Panc1 (cell line): ENCODE data around the gene USP5. TPM values are rescaled to one million over a fixed set of nuclear protein-coding genes. Genes with fewer than 3 reads are reported as not detected.

Experiments used
- ATAC-seq: fragments of 200-7000 bp; cut with Tn5 transposase; 2 replicates; pipeline ENCODE4 v1.9.1; 2020; ENCODE audit warnings: mild to moderate bottlenecking, moderate library complexity
- BruUV-seq: library from RNA; stranded (reverse); fragments of 400-500 nt; replicated peaks from 2 replicates; lab custom pipeline; 2021; lab: Mats Ljungman, UMichigan
- CTCF ChIA-PET: fragments of 300-600 bp; sonication (Branson Sonifier 250); formaldehyde crosslinking; loops from one replicate; lab custom pipeline; 2022; ENCODE audit warnings: antibody characterized with exemption; lab: Charles Lee
- POLR2A ChIA-PET: fragments of 300-600 bp; sonication (Branson Sonifier 250); formaldehyde crosslinking; loops from one replicate; lab custom pipeline; 2022; ENCODE audit warnings: antibody characterized with exemption; lab: Charles Lee
- DNase-seq: peaks from one replicate; pipeline ENCODE4 v3.0.0-alpha.2; 2010; ENCODE audit warnings: low read depth, low spot score
- H3K27ac ChIP-seq: 2 replicates; pipeline ENCODE4 v1.5.1; 2011; ENCODE audit warnings: mild to moderate bottlenecking, low read length, inconsistent platforms
- H3K27me3 ChIP-seq: fragments of 200-500 bp; sonication (Bioruptor generic); 2 replicates; pipeline ENCODE4 v1.6.0; 2014; ENCODE audit warnings: low read length, inconsistent platforms; ENCODE audit not compliant: control insufficient read depth, insufficient read depth
- H3K36me3 ChIP-seq: fragments of 200-500 bp; sonication (Bioruptor generic); 2 replicates; pipeline ENCODE4 v1.5.1; 2014; ENCODE audit warnings: inconsistent platforms, mild to moderate bottlenecking, low read length, moderate library complexity; ENCODE audit not compliant: control insufficient read depth, insufficient read depth
- H3K4me1 ChIP-seq: 2 replicates; pipeline ENCODE4 v1.5.1; 2011; ENCODE audit warnings: inconsistent platforms, mild to moderate bottlenecking, low read length, moderate library complexity; ENCODE audit not compliant: control insufficient read depth, insufficient read depth
- H3K4me3 ChIP-seq, 2 experiments: 2 replicates each; pipeline ENCODE4 v1.5.1; 2011 to 2012; ENCODE audit warnings: low read depth in 2 of 2, low read length in 2 of 2, mild to moderate bottlenecking in 2 of 2, inconsistent platforms in 1 of 2, moderate library complexity in 1 of 2
- H3K9me3 ChIP-seq: fragments of 200-500 bp; sonication (Bioruptor generic); 2 replicates; pipeline ENCODE4 v1.5.1; 2014; ENCODE audit warnings: low read depth, mild to moderate bottlenecking, inconsistent platforms, low read length, moderate library complexity; ENCODE audit not compliant: control insufficient read depth, insufficient read depth
- POLR2AphosphoS5 ChIP-seq: IDR thresholded peaks from 2 replicates; pipeline ENCODE4 v1.6.1; 2012; ENCODE audit warnings: mild to moderate bottlenecking, low read depth, low read length, moderate library complexity
- SIN3A ChIP-seq: IDR thresholded peaks from 2 replicates; pipeline ENCODE4 v1.6.1; 2012; ENCODE audit warnings: low read depth, mild to moderate bottlenecking, low read length, moderate library complexity, borderline replicate concordance; ENCODE audit not compliant: insufficient read depth
- TCF7L2 ChIP-seq: IDR thresholded peaks from 2 replicates; pipeline ENCODE4 v1.6.1; 2011; ENCODE audit warnings: mild to moderate bottlenecking, low read depth, low read length, inconsistent platforms
- in situ Hi-C: cut with HindIII; loops from 2 replicates; pipeline ENCODE4 v1.10.0; 2016; ENCODE audit warnings: low sequenced_read_pairs, low pct_unique_long_range_greater_than_20kb
- intact Hi-C: fragments of 100-400 bp; cut with micrococcal nuclease; formaldehyde crosslinking; loops from one replicate; pipeline ENCODE4 v1.10.0; 2022; ENCODE audit not compliant: unreplicated experiment
- total RNA-seq: library from RNA; stranded (reverse); gene quantifications from one replicate; pipeline ENCODE4 v1.2.1, GENCODE V29; 2021; ENCODE audit not compliant: unreplicated experiment
- TF ChIP-seq, protein P1 (sequence below), 2 experiments: IDR thresholded peaks; 2 replicates each; pipeline ENCODE4 v1.6.1; 2011 to 2012; ENCODE audit warnings: low read depth in 2 of 2, control low read depth in 1 of 2, low read length in 1 of 2, mild to moderate bottlenecking in 1 of 2, moderate library complexity in 1 of 2; ENCODE audit not compliant: insufficient read depth in 1 of 2
- TF ChIP-seq, protein P2 (sequence below): fragments of 450-650 bp; IDR thresholded peaks from 2 replicates; pipeline ENCODE4 v1.5.1; 2017; ENCODE audit warnings: mild to moderate bottlenecking

Gene USP5
- total RNA-seq, 1 experiment from 2014 or later = 104 TPM

DNA sequence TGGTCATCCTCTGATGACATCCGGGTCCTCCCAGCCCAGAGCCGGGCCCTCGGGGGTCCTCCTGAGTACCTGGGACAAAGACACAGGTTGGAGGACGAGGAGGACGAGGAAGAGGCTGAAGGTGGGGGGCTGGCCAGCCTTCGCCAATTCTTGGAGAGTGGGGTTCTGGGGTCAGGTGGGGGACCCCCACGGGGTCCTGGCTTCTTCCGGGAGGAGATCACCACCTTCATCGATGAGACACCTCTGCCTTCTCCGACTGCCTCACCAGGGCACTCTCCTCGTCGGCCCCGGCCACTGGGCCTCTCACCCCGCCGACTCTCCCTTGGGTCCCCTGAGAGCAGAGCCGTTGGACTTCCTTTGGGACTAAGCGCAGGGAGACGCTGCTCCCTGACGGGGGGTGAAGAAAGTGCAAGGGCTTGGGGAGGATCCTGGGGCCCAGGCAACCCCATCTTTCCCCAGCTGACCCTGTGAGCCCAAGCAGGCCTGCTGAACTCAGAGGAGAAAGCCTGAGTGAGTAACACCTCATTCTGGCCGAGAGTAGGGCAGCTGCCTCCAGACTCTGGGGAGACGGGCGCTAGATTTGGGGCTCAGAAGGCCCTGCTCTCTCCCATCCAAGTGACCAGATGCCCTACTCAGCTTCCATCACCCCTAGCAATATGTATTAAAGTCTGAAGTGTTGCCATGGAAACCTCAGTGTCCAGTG, 25.1 kb upstream of the USP5 start:
- H3K4me3 ChIP-seq = no peak overlapping the region
- no TSS peak for BruUV-seq
- ChIA-PET POLR2A (no interaction called here), CTCF (no interaction called here)
- H3K9me3 ChIP-seq = no peaks in the 10 kb centered on the region
- peaks cover 10% of the 10 kb centered on the region; the same call in 1 of the 2 replicates for H3K4me1 ChIP-seq
- 0 out of 2 replicates have a peak overlapping the region, but pooled peaks have one; percentile 29 for H3K27ac ChIP-seq
- ATAC-seq (no peak), DNase-seq (no peak)
- intact Hi-C loops = loop anchor here (5.0 kb wide), 1 partner anchor 75 kb away; the partner anchor contains the start of gene MLF2
- TF ChIP-seq POLR2AphosphoS5 (no peak), TCF7L2 (no peak), SIN3A (no peak)
- TF ChIP-seq, protein P1, sequence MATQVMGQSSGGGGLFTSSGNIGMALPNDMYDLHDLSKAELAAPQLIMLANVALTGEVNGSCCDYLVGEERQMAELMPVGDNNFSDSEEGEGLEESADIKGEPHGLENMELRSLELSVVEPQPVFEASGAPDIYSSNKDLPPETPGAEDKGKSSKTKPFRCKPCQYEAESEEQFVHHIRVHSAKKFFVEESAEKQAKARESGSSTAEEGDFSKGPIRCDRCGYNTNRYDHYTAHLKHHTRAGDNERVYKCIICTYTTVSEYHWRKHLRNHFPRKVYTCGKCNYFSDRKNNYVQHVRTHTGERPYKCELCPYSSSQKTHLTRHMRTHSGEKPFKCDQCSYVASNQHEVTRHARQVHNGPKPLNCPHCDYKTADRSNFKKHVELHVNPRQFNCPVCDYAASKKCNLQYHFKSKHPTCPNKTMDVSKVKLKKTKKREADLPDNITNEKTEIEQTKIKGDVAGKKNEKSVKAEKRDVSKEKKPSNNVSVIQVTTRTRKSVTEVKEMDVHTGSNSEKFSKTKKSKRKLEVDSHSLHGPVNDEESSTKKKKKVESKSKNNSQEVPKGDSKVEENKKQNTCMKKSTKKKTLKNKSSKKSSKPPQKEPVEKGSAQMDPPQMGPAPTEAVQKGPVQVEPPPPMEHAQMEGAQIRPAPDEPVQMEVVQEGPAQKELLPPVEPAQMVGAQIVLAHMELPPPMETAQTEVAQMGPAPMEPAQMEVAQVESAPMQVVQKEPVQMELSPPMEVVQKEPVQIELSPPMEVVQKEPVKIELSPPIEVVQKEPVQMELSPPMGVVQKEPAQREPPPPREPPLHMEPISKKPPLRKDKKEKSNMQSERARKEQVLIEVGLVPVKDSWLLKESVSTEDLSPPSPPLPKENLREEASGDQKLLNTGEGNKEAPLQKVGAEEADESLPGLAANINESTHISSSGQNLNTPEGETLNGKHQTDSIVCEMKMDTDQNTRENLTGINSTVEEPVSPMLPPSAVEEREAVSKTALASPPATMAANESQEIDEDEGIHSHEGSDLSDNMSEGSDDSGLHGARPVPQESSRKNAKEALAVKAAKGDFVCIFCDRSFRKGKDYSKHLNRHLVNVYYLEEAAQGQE (IDR thresholded peaks at IDR 0.05; ENCODE audit: insufficient read depth in 1 of 2, low read depth in 2 of 2, low read length in 1 of 2) = no peak
- TF ChIP-seq, protein P2, sequence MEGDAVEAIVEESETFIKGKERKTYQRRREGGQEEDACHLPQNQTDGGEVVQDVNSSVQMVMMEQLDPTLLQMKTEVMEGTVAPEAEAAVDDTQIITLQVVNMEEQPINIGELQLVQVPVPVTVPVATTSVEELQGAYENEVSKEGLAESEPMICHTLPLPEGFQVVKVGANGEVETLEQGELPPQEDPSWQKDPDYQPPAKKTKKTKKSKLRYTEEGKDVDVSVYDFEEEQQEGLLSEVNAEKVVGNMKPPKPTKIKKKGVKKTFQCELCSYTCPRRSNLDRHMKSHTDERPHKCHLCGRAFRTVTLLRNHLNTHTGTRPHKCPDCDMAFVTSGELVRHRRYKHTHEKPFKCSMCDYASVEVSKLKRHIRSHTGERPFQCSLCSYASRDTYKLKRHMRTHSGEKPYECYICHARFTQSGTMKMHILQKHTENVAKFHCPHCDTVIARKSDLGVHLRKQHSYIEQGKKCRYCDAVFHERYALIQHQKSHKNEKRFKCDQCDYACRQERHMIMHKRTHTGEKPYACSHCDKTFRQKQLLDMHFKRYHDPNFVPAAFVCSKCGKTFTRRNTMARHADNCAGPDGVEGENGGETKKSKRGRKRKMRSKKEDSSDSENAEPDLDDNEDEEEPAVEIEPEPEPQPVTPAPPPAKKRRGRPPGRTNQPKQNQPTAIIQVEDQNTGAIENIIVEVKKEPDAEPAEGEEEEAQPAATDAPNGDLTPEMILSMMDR = no peak
- no peaks in the 10 kb centered on the region for H3K36me3 ChIP-seq
- H3K27me3 ChIP-seq = no peaks in the 10 kb centered on the region
- in situ Hi-C loops = no loop called here

DNA sequence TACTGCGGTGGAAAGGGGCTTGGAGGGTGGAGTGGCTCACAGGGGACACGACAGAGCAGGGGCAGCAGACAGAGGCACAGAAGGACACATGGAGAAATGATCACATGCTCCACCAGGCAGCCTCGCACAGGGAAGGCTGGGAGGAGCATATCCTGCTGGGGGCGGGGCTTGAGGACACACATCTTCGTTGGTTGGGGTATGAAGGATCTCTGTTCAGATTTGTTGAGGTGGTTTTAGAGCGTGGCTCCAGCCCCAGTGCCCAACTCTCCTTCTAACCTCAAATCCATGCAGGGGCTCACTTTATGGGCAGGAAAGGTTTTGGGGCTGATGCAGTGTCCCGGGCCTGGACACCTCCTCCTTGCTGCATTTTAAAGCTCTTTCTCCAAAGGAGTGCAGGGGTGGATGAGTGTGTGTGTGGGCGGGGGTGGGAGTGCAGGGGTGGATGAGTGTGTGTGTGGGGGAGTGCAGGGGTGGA, 24.5 kb upstream of the USP5 start:
- Histone ChIP-seq H3K27me3 (no peaks in the 10 kb centered on the region), H3K9me3 (no peaks in the 10 kb centered on the region), H3K4me3 (no peak overlapping the region; a peak in 1 of 4 replicates), H3K4me1 (peaks cover 10% of the 10 kb centered on the region; the same call in 1 of the 2 replicates), H3K27ac (0 out of 2 replicates have a peak overlapping the region, but pooled peaks have one; percentile 29), H3K36me3 (no peaks in the 10 kb centered on the region)
- CTCF ChIA-PET = no interaction called here
- DNase-seq (no peak), ATAC-seq (peak; percentile 49)
- POLR2A ChIA-PET = no interaction called here
- intact Hi-C loops = loop anchor here (5.0 kb wide), 1 partner anchor 75 kb away; the partner anchor contains the start of gene MLF2
- in situ Hi-C loops = no loop called here
- no TSS peak for BruUV-seq
- no peak for TF ChIP-seq SIN3A
- TF ChIP-seq, protein P1 (IDR thresholded peaks at IDR 0.05; ENCODE audit: insufficient read depth in 1 of 2, low read depth in 2 of 2, low read length in 1 of 2) = no peak
- no peak for TF ChIP-seq POLR2AphosphoS5
- TF ChIP-seq, protein P2 = no peak
- TF ChIP-seq TCF7L2 = no peak
